HEK293T (cell line): Measurements from ENCODE around the gene TSPYL2.

Source experiments
- ELF4 ChIP-seq: fragments of 450-650 bp; IDR thresholded peaks from 2 replicates; pipeline ENCODE4 v1.6.1; 2017; ENCODE audit warnings: antibody characterized with exemption
- FOXM1 ChIP-seq: fragments of 450-650 bp; IDR thresholded peaks from 2 replicates; pipeline ENCODE4 v1.6.1; 2017; ENCODE audit warnings: mild to moderate bottlenecking, borderline replicate concordance
- HDGF ChIP-seq: fragments of 450-650 bp; IDR thresholded peaks from 2 replicates; pipeline ENCODE4 v1.6.1; 2017; ENCODE audit warnings: antibody characterized with exemption, borderline replicate concordance
- L3MBTL2 ChIP-seq: fragments of 450-650 bp; conservative IDR thresholded peaks from 2 replicates; pipeline ENCODE4 v1.6.1; 2016; ENCODE audit warnings: mild to moderate bottlenecking
- LEF1 ChIP-seq: fragments of 450-650 bp; IDR thresholded peaks from 2 replicates; pipeline ENCODE4 v1.6.1; 2017; ENCODE audit warnings: mild to moderate bottlenecking, borderline replicate concordance
- NFRKB ChIP-seq: fragments of 450-650 bp; IDR thresholded peaks from 2 replicates; pipeline ENCODE4 v1.6.1; 2016; ENCODE audit warnings: mild to moderate bottlenecking, moderate library complexity
- TARDBP ChIP-seq: fragments of 450-650 bp; IDR thresholded peaks from 2 replicates; pipeline ENCODE4 v1.6.1; 2016
- ZNF384 ChIP-seq: fragments of 450-650 bp; IDR thresholded peaks from 2 replicates; pipeline ENCODE4 v1.6.1; 2016
- TF ChIP-seq, protein P1 (sequence below): fragments of 450-650 bp; IDR thresholded peaks from 2 replicates; pipeline ENCODE4 v1.6.1; 2016

DNA sequence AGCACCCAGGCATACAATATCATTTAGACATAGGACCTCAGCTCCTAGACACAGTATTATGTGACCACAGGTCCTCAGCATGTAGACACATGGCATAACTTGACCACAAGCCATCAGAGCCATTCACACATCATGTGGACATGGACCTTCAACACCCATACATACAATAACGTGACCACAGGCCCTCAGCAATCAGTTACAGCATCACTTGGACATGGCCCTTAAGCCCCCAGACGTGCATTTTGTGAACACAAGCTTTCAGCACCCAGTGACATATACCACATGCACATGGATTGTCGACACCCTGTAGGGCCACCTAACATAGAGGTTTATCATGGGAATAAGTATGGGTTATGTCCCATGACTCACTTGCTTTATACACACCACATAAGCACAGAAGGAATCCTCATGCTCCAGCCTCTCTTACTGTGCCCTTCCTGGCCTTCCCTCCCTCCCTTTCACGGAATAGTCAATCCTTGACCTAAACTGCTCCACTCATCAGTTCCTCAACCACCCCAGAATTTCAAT lies 1.9 kb downstream of the TSPYL2 start:
- no peak for TF ChIP-seq TARDBP
- TF ChIP-seq, protein P1, sequence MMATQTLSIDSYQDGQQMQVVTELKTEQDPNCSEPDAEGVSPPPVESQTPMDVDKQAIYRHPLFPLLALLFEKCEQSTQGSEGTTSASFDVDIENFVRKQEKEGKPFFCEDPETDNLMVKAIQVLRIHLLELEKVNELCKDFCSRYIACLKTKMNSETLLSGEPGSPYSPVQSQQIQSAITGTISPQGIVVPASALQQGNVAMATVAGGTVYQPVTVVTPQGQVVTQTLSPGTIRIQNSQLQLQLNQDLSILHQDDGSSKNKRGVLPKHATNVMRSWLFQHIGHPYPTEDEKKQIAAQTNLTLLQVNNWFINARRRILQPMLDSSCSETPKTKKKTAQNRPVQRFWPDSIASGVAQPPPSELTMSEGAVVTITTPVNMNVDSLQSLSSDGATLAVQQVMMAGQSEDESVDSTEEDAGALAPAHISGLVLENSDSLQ, result no peak
- TF ChIP-seq FOXM1, result no peak
- TF ChIP-seq HDGF, result no peak
- no peak for TF ChIP-seq L3MBTL2
- no peak for TF ChIP-seq NFRKB
- no peak for TF ChIP-seq ELF4
- no peak for TF ChIP-seq ZNF384
- no peak for TF ChIP-seq LEF1
